Body of pancreas (tissue), 4 donors: ENCODE data around the gene TMC1. TPM values are rescaled to one million over a fixed set of nuclear protein-coding genes. Genes with fewer than 3 reads are reported as not detected.

ENCODE experiments used
- ATAC-seq: fragments of 150-250 bp; one replicate; pipeline ENCODE4 v1.9.1; 2016
- DNase-seq, 4 donors: peaks; one replicate each; pipeline ENCODE4 v3.0.0-alpha.2; 2019
- H3K27ac ChIP-seq, 4 donors: fragments of 200-600 bp; sonication (generic); 1 replicate in 3 of 4; 2 replicates in 1 of 4; pipeline versions ENCODE4 v1.5.1 to v1.6.1; 2016 to 2019; ENCODE audit warnings: mild to moderate bottlenecking in 1 of 4, mixed read lengths in 1 of 4, moderate library complexity in 1 of 4
- H3K27me3 ChIP-seq, 2 donors: fragments of 200-600 bp; sonication (generic); one replicate each; pipeline ENCODE4 v1.6.0; 2016; ENCODE audit warnings: mild to moderate bottlenecking in 1 of 2
- H3K36me3 ChIP-seq, 2 donors: fragments of 200-600 bp; sonication (generic); replicated peaks in 1 of 2; 2 replicates each; pipeline ENCODE4 v1.5.1; 2016; ENCODE audit warnings: low read depth in 2 of 2; ENCODE audit not compliant: insufficient read depth in 1 of 2
- H3K4me1 ChIP-seq: fragments of 200-600 bp; sonication (generic); one replicate; pipeline ENCODE4 v1.6.0; 2016
- H3K4me3 ChIP-seq, 2 donors: fragments of 200-600 bp; sonication (generic); 1 replicate in 1 of 2; 2 replicates in 1 of 2; pipeline ENCODE4 v1.5.1; 2016 to 2019
- H3K9me3 ChIP-seq, 3 donors: fragments of 200-600 bp; sonication (generic); 1 replicate in 2 of 3; 2 replicates in 1 of 3; pipeline ENCODE4 v1.5.1; 2016
- CTCF ChIP-seq, 7 experiments: fragments of 450-650 bp in 4 of 7; fragments of 200-600 bp in 3 of 7; sonication (generic) in 3 of 7; IDR thresholded peaks; one replicate each; pipeline ENCODE4 v1.5.1; 2016 to 2019; ENCODE audit warnings: antibody characterized with exemption in 7 of 7
- POLR2A ChIP-seq, 3 donors: fragments of 450-650 bp; IDR thresholded peaks; one replicate each; pipeline ENCODE4 v1.6.1; 2016; ENCODE audit warnings: antibody characterized with exemption in 3 of 3, mild to moderate bottlenecking in 2 of 3
- WGBS, 2 donors: methylation state at CpG; one replicate each; pipeline ENCODE4 v1.1.5; 2017; 5-methylcytosine and 5-hydroxymethylcytosine counted together
- intact Hi-C: fragments of 100-400 bp; cut with DNase I; formaldehyde crosslinking; loops from one replicate; pipeline ENCODE4 v1.15.1; 2023
- total RNA-seq, 2 donors: library from RNA; depleted of rRNA; stranded (reverse); fragments of >200 nt; gene quantifications; one replicate each; pipeline ENCODE4 v1.1.0, GENCODE V29; 2016

TMC1 gene
- total RNA-seq, 2 donors from 2014 or later, result not detected

GRCh38 chr9:72884508-72884907 lies 363.1 kb downstream of the TMC1 start:
- H3K27me3 ChIP-seq, result no peaks in the 10 kb centered on the region
- H3K4me3 ChIP-seq, result no peak overlapping the region
- H3K27ac ChIP-seq, result no peak overlapping the region
- intact Hi-C loops, result no loop called here
- no peak for TF ChIP-seq CTCF (IDR thresholded peaks at IDR 0.05)
- TF ChIP-seq POLR2A (IDR thresholded peaks at IDR 0.05), result no peak
- 65 to 67% methylated on average over 1 of the region's 1 CpG for WGBS, 2 donors
- DNase-seq (no peak), ATAC-seq (no peak)
- H3K9me3 ChIP-seq, result no peaks in the 10 kb centered on the region
- peaks cover 0 to 1% of the 10 kb centered on the region in 2 donors for H3K36me3 ChIP-seq
- no peaks in the 10 kb centered on the region for H3K4me1 ChIP-seq

Other genes starting within 250 kb of the TMC1 start
- 100 to 1,000 TPM in 1 of 2 donors, 10 to 100 TPM in 1; 89.2 to 172 TPM for gene ZFAND5, start 156.4 kb upstream of the TMC1 start, total RNA-seq